Measurements from ENCODE around the gene MRAP2.
"Not testable (repeated sequence)": the region's sequence is repeated elsewhere in the genome, so short reads cannot be mapped to it uniquely, and the experiment has no call there.

DNA sequence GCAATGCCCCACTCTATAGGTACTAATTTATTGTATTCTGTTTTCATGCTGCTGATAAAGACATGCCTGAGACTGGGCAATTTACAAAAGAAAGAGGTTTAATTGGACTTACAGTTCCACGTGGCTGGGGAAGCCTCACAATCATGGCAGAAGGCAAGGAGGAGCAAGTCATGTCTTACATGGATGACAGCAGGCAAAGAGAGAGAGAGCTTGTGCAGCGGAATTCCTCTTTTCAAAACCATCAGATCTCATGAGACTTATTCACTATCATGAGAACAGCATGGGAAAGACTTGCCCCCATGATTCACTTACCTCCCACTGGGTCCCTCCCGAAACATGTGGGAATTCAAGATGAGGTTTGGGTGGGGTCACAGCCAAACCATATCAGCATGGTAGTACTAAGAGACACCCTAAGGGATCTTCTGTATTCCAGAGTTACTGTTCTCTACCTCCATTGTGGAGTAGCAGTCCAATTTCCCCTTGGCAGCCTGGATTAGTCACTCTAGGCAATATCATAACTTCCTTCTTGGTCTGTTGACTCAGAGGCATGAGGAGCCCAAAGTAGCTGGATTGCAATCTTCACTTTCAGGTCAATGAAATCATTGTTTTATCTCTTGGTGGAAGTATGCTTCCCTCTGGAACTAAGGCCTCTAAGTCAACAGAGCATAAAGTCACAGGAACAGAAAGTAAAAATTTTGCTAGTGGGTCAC lies 71.8 kb downstream of the MRAP2 start:
- not testable (repeated sequence) for TF ChIP-seq RAD21 (conservative IDR thresholded peaks at IDR 0.05); EP300 (conservative IDR thresholded peaks at IDR 0.05; ENCODE audit: poor library complexity, severe bottlenecking); EZH2 (IDR thresholded peaks at IDR 0.05; ENCODE audit: borderline replicate concordance, insufficient read depth, low read length, poor library complexity, severe bottlenecking); POLR2AphosphoS5 (IDR thresholded peaks at IDR 0.05); TAF1 (IDR thresholded peaks at IDR 0.05; ENCODE audit: low read depth); MXI1 (conservative IDR thresholded peaks at IDR 0.05; ENCODE audit: poor library complexity, severe bottlenecking); SMC3 (conservative IDR thresholded peaks at IDR 0.05; ENCODE audit: poor library complexity)
- TF ChIP-seq, protein P1, sequence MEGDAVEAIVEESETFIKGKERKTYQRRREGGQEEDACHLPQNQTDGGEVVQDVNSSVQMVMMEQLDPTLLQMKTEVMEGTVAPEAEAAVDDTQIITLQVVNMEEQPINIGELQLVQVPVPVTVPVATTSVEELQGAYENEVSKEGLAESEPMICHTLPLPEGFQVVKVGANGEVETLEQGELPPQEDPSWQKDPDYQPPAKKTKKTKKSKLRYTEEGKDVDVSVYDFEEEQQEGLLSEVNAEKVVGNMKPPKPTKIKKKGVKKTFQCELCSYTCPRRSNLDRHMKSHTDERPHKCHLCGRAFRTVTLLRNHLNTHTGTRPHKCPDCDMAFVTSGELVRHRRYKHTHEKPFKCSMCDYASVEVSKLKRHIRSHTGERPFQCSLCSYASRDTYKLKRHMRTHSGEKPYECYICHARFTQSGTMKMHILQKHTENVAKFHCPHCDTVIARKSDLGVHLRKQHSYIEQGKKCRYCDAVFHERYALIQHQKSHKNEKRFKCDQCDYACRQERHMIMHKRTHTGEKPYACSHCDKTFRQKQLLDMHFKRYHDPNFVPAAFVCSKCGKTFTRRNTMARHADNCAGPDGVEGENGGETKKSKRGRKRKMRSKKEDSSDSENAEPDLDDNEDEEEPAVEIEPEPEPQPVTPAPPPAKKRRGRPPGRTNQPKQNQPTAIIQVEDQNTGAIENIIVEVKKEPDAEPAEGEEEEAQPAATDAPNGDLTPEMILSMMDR (IDR thresholded peaks at IDR 0.05; ENCODE audit: poor library complexity, severe bottlenecking), result not testable (repeated sequence)
- TF ChIP-seq, protein P2, sequence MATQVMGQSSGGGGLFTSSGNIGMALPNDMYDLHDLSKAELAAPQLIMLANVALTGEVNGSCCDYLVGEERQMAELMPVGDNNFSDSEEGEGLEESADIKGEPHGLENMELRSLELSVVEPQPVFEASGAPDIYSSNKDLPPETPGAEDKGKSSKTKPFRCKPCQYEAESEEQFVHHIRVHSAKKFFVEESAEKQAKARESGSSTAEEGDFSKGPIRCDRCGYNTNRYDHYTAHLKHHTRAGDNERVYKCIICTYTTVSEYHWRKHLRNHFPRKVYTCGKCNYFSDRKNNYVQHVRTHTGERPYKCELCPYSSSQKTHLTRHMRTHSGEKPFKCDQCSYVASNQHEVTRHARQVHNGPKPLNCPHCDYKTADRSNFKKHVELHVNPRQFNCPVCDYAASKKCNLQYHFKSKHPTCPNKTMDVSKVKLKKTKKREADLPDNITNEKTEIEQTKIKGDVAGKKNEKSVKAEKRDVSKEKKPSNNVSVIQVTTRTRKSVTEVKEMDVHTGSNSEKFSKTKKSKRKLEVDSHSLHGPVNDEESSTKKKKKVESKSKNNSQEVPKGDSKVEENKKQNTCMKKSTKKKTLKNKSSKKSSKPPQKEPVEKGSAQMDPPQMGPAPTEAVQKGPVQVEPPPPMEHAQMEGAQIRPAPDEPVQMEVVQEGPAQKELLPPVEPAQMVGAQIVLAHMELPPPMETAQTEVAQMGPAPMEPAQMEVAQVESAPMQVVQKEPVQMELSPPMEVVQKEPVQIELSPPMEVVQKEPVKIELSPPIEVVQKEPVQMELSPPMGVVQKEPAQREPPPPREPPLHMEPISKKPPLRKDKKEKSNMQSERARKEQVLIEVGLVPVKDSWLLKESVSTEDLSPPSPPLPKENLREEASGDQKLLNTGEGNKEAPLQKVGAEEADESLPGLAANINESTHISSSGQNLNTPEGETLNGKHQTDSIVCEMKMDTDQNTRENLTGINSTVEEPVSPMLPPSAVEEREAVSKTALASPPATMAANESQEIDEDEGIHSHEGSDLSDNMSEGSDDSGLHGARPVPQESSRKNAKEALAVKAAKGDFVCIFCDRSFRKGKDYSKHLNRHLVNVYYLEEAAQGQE (IDR thresholded peaks at IDR 0.05; ENCODE audit: borderline replicate concordance), result not testable (repeated sequence)

Measured in neural cell (in vitro differentiated cells).